NCI-H82 treated with DMSO at 0.1 percent for 48 hours (cell line): Measurements from ENCODE around the gene GSTA3.
"Not testable (repeated sequence)": the region's sequence is repeated elsewhere in the genome, so short reads cannot be mapped to it uniquely, and the experiment has no call there.

Experiments used
- DNase-seq: peaks from one replicate; lab custom pipeline; 2025; ENCODE audit not compliant: unreplicated experiment; lab: John Stamatoyannopoulos, UW

The GSTA3 gene

GRCh38 chr6:52914516-52914915 lies 5.0 kb upstream of the GSTA3 start:
- no peak for DNase-seq

DNA sequence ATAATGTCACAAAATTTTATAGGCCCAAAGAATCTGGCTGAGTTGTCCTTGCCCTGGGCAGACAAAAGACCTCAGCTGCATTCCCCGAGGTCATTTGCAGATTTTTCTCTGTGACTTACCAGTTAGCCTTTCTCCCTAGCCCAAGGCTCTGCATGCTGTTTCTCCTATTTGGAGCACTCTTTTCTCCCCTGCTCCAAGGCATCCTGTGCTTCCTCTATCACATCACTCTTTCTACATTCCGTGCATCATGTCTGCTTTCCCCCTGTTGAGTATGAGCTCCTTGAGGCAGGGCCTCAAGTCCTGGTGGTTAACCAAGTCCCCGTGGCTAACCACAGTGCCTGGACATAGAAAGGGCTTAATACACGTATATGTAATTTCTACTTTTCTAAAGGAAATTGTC lies 593 bp upstream of the GSTA3 start:
- no peak for DNase-seq

DNA sequence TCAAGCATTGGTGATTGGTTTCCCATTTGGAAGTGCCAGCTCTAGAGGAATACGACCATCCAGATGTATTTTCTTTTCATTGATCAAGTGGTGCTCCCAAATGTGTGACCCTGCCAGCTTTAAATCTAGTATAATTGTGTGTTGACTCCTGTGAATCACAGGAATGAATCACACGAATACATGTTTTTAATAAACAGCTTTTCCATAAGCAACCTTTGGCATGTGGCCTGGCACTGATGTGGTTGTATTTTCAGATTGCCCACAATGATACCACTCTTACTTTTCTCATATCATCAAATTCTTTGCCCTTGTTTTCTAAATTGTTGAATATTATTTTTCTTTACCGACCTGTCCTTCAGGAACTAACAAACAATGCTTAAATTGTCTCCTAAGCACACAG lies 367 bp downstream of the GSTA3 start:
- DNase-seq: no peak

DNA sequence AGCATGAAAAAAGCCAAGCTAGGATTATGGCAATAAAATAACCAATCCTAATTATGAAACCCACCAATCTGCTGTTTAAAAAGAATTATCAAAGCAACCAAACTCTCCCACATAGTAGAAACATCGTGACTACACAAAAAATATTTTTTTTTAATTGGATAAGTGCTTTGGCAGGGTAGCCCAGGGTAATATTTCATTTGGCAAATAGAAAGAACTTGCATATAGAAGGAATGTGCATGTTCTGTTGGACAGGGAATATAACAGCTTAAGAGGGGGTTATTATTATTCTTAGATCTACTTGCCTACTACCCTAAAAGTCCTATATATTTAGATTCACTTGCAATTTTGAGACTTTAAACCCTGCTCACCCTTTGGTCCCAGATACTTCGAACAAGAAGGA lies 972 bp downstream of the GSTA3 start:
- no peak for DNase-seq

GRCh38 chr6:52904562-52905279 lies 4.8 kb downstream of the GSTA3 start:
- DNase-seq: no peak

DNA sequence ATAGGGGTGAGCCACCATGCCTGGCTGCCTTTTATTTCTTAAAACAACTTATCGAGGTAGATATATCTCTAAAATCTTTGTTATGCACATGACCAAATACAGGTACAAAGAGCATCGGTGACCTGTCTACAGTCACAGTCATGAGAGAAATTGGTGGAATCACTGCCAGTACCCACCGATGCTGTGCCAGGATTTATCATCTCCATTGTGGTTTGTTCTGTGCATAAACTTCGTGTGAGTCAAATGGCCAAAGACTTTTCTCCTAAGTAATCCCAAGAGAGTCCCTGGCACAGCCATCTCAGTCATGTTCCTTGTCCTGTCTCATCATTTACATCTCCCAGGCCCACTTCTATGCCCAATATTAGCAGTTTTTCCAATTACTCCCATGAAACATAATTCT lies 9.0 kb downstream of the GSTA3 start:
- DNase-seq: no peak

GRCh38 chr6:52895790-52896189 lies 13.7 kb downstream of the GSTA3 start:
- not testable (repeated sequence) for DNase-seq

GRCh38 chr6:52894285-52894684 lies 15.2 kb downstream of the GSTA3 start:
- no peak for DNase-seq

DNA sequence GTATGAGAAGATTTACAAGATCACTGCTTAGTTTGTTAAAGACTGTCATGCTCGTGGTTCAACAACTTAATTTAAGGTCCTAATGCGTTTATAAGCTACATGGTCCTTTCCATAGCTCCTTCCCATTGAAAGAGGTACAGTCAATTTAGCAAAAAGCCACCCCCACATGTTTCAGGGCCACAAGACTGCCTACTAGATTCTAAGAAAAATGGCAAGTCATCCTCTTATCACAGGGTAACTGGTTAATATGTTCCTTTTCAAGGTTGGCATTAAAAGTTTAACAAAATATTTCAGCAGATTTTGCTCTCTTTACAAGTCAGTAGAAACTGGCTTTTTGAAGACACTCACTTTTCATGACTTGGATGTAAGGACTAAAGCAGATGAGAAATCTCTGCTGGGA lies 15.7 kb downstream of the GSTA3 start:
- DNase-seq: no peak

GRCh38 chr6:52893221-52893620 lies 16.3 kb downstream of the GSTA3 start:
- no peak for DNase-seq

DNA sequence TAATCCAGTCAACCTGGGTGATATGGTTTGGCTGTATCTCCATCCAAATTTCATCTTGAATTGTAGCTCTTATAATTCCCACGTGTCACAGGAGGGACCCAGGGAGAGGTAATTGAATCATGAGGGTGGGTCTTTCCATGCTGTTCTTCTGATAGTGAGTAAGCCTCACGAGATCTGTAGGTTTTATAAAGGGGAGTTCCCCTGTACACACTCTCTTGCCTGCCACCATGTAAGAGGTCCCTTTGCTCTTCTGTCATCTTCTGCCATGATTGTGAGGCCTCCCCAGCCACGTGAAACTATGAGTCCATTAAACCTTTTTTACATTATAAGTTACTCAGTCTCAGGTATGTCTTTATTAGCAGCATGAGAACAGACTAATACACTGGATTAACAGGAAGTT lies 19.5 kb downstream of the GSTA3 start:
- DNase-seq: no peak

GRCh38 chr6:52887910-52888524 lies 21.5 kb downstream of the GSTA3 start:
- no peak for DNase-seq

DNA sequence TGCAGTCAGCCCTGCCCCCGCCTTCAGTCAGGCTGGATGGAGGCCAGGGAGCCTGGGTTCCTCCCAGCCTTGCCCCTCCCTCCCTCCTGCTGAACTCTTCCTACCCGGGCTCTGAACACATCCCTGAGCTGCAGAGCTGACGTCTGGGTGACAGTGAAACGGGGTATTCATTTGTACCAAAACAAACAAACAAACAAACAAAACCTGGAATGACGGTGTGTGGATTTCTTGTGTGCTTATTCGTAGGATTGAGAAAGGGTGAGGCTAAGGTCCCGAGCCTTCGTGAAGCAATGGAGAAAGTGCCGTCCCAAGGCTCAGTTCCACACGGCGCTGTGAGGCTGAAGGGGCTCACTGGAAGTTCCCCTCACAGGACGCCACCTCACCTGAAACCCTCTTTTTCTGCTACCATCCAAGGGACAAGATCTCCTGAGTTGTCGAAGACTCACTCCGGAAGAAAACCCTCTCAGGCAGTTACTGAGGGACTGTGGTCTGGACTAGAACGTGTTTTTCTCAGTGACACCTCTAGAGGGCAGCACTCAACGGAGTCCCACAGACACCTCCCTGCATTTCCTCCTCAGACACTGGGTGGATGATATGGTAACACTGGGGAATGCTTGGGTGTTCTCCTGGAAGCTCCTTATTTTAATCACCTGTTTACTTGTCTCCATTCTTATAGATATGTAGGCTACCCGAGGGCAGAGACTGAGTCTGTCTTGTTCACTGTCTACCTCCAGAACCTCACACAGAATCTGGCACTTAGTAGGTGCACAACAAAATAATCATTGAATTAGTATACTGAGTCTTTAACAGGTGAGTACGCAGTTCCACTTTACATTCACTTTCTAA lies 27.3 kb downstream of the GSTA3 start:
- DNase-seq: peak; percentile 63

DNA sequence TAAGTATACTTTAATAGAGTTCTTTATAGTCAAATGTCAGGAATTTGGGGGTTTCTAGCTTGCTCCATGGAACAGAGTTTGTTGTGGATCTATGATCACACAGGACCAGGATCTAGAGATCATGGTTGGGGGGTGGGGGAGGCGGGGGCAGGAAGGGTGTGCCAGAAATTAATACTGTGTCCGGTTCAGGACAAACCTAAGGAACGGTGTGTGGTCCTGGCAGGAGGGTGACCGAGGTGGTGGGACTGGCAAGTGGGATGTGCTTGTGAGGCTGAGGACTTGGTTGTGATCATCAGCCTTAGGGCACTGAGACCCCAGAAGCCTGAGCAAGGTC lies 27.9 kb downstream of the GSTA3 start:
- no peak for DNase-seq

- no peak for DNase-seq
Measured at GRCh38 chr6:52877786-52878185, 31.7 kb downstream of the GSTA3 start.

DNA sequence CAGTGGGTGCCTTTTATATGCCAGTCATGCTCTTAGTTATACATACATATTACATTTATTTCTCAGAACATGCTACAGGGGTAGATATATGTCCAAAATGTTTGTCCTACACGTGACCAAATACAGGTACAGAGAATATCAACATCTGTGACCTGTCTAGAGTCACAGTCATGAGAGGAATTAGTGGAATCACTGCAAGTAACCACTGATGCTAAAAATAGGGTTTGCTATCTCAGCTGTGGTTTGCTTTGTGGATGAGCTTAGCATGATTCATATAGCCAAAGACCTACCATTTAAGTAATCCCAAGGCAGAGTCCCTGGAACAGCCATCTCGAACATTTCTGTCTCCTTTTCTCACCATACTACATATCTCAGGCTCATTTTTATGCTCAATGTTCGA lies 32.3 kb downstream of the GSTA3 start:
- peak; percentile 24 for DNase-seq

DNA sequence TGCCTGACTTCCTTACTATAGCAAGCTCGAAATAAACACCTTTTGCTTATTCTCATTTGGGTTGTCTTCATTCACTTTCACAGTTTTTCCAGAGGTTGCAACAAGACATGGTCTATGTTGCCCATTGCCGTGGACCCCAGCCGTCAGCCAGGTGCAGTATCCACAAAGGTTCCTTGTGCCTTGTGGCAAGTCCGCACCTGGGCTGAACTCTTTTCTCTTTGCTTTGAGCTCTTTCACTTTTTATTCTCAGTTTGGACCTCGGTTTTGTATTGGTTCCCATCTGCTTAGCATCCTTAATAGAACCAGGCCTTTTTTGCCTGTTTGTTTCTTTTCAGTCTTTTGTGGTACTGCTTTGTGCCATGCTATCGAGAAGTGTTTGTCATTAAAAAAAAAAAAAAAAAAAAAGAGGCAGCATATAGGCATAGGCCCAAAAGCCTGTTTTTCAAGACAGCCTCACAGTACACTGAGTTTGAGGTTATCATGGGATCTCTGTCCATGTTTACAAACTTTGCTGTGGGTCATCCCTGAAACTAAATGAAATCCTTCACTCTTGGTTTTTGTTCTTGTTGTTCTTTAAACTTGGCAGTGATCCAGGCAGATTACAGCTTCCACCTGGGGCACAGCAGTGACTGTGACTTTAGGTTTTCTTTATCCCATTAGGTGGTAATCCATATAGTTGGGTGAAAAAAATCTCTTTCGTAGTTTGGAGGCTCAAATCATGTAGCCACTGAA lies 33.3 kb downstream of the GSTA3 start:
- DNase-seq: peak; percentile 80

DNA sequence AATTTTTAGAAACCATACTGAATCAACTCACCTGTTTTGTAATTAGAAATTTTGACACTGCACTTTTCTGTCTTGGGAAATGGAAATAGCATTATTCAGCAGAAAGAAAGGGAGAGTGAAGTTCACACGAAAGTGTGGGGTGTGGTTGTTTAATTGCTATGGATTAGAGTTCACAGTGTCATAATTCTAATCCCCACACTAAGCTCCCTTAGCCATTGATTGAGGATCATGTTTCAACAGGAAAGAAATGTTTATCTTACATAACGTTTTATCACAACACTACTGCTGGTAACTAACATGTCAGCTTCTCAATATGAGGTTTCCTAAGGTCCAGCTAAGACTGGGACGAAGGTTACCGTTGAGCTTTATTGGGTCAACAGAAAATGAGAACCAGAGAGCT lies 37.5 kb downstream of the GSTA3 start:
- DNase-seq: peak; percentile 50

GRCh38 chr6:52871621-52872020 lies 37.9 kb downstream of the GSTA3 start:
- DNase-seq: no peak

GRCh38 chr6:52870335-52871091 lies 39.0 kb downstream of the GSTA3 start:
- not testable (repeated sequence) for DNase-seq

- not testable (repeated sequence) for DNase-seq
Measured at GRCh38 chr6:52868899-52869298, 40.6 kb downstream of the GSTA3 start.
